Left kidney (tissue), 2 donors: Measurements from ENCODE around the gene ZBTB48. TPM values are rescaled to one million over a fixed set of nuclear protein-coding genes. Genes with fewer than 3 reads are reported as not detected.

Experiments
- DNase-seq: peaks from one replicate; pipeline ENCODE4 v3.0.0-alpha.2; 2013
- polyA plus RNA-seq: library from polyadenylated mRNA; unstranded; fragments of 120-200 nt; gene quantifications from one replicate; pipeline ENCODE4 v1.2.1, GENCODE V29; 2013; ENCODE audit not compliant: insufficient read length

The ZBTB48 gene
- polyA plus RNA-seq, 1 donor: 33.7 TPM

- no peak for DNase-seq
Measured at GRCh38 chr1:6572653-6573383, 7.0 kb upstream of the ZBTB48 start.

GRCh38 chr1:6574025-6574620 is 5.7 kb upstream of the ZBTB48 start:
- no peak for DNase-seq

GRCh38 chr1:6574818-6575217 is 5.0 kb upstream of the ZBTB48 start:
- no peak for DNase-seq

GRCh38 chr1:6577831-6578525 is 1.8 kb upstream of the ZBTB48 start:
- DNase-seq: no peak

- no peak for DNase-seq
Measured at GRCh38 chr1:6578624-6579373, 995 bp upstream of the ZBTB48 start.

- no peak for DNase-seq
Measured at GRCh38 chr1:6580119-6580592, 362 bp downstream of the ZBTB48 start.

- no peak for DNase-seq
Measured at GRCh38 chr1:6580593-6581409, 1.0 kb downstream of the ZBTB48 start.

- no peak for DNase-seq
Measured at GRCh38 chr1:6581561-6582305, 1.9 kb downstream of the ZBTB48 start.

GRCh38 chr1:6582370-6582769 is 2.6 kb downstream of the ZBTB48 start:
- no peak for DNase-seq

GRCh38 chr1:6584126-6585080 is 4.6 kb downstream of the ZBTB48 start:
- no peak for DNase-seq

- no peak for DNase-seq
Measured at GRCh38 chr1:6585081-6585722, 5.4 kb downstream of the ZBTB48 start.

- DNase-seq: no peak
Measured at GRCh38 chr1:6585841-6586240, 6.0 kb downstream of the ZBTB48 start.

GRCh38 chr1:6586404-6586816 is 6.6 kb downstream of the ZBTB48 start:
- no peak for DNase-seq

GRCh38 chr1:6587261-6588005 is 7.6 kb downstream of the ZBTB48 start:
- DNase-seq: no peak

- no peak for DNase-seq
Measured at GRCh38 chr1:6588128-6588892, 8.5 kb downstream of the ZBTB48 start.

- no peak for DNase-seq
Measured at GRCh38 chr1:6588893-6589520, 9.2 kb downstream of the ZBTB48 start.

GRCh38 chr1:6590046-6590445 is 10.3 kb downstream of the ZBTB48 start:
- DNase-seq: no peak
